H1 (cell line): ENCODE results near the gene CAMTA2. TPM values are rescaled to one million over a fixed set of nuclear protein-coding genes. Genes with fewer than 3 reads are reported as not detected.

ENCODE experiments used
- CTCF ChIA-PET: fragments of 300-600 bp; sonication (Branson Sonifier 250); formaldehyde crosslinking; loops from one replicate; lab custom pipeline; 2021; ENCODE audit not compliant: partially characterized antibody; lab: Charles Lee
- POLR2A ChIA-PET: fragments of 300-600 bp; sonication (Branson Sonifier 250); formaldehyde crosslinking; loops from one replicate; lab custom pipeline; 2021; ENCODE audit warnings: inconsistent platforms; ENCODE audit not compliant: partially characterized antibody; lab: Charles Lee
- DNase-seq, 2 experiments: peaks; one replicate each; pipeline versions ENCODE4 v3.0.0 to v3.0.0-alpha.2; 2010 to 2022; ENCODE audit warnings: low spot score in 2 of 2, low read depth in 1 of 2, mixed read lengths in 1 of 2
- FAIRE-seq: peaks from 2 replicates; lab custom pipeline; 2011; peaks lifted over from hg19 to GRCh38; lab: Jason Lieb, UNC
- H2AFZ ChIP-seq: 2 replicates; pipeline ENCODE4 v1.8.1; 2012; ENCODE audit warnings: low read length, inconsistent platforms
- H2AK5ac ChIP-seq: 2 replicates; pipeline ENCODE4 v1.6.1; 2013; ENCODE audit warnings: low read depth, low read length
- H2BK120ac ChIP-seq: replicated peaks from 2 replicates; pipeline ENCODE3; 2013; ENCODE audit warnings: low read depth, low read length, inconsistent platforms
- H2BK12ac ChIP-seq: 2 replicates; pipeline ENCODE4 v1.6.1; 2013; ENCODE audit warnings: low read depth, low read length
- H2BK15ac ChIP-seq: 2 replicates; pipeline ENCODE4 v1.6.1; 2013; ENCODE audit warnings: low read length
- H2BK20ac ChIP-seq: 2 replicates; pipeline ENCODE4 v1.6.1; 2013; ENCODE audit warnings: low read length
- H2BK5ac ChIP-seq: 2 replicates; pipeline ENCODE4 v1.6.1; 2013; ENCODE audit warnings: low read depth, low read length
- H3K14ac ChIP-seq: 2 replicates; pipeline ENCODE4 v1.6.1; 2013; ENCODE audit warnings: inconsistent platforms; ENCODE audit not compliant: insufficient read length
- H3K18ac ChIP-seq: 2 replicates; pipeline ENCODE4 v1.6.1; 2013; ENCODE audit warnings: low read length; ENCODE audit errors: extremely low read depth
- H3K23ac ChIP-seq: 2 replicates; pipeline ENCODE4 v1.6.1; 2013; ENCODE audit warnings: inconsistent platforms; ENCODE audit not compliant: insufficient read length
- H3K23me2 ChIP-seq: 2 replicates; pipeline ENCODE4 v1.6.1; 2013; ENCODE audit warnings: low read depth, low read length
- H3K27ac ChIP-seq: 2 replicates; pipeline ENCODE4 v1.6.1; 2011; ENCODE audit warnings: low read depth, low read length, inconsistent platforms
- H3K27me3 ChIP-seq, 4 experiments: replicated peaks in 1 of 4; 1 replicate in 1 of 4; 2 replicates in 3 of 4; pipeline versions ENCODE4 v1.6.1 to v1.8.1; 2011 to 2013; ENCODE audit warnings: low read length in 3 of 4, mild to moderate bottlenecking in 3 of 4, inconsistent platforms in 2 of 4, mixed read lengths in 2 of 4, moderate library complexity in 1 of 4; ENCODE audit not compliant: control insufficient read depth in 3 of 4, insufficient read depth in 3 of 4; ENCODE audit errors: extremely low read depth in 1 of 4
- H3K36me3 ChIP-seq, 4 experiments: 2 replicates each; pipeline versions ENCODE4 v1.6.1 to v1.8.1; 2011 to 2013; ENCODE audit warnings: mild to moderate bottlenecking in 4 of 4, low read length in 3 of 4, moderate library complexity in 2 of 4, control low read depth in 1 of 4, inconsistent platforms in 1 of 4; ENCODE audit not compliant: insufficient read depth in 4 of 4, control insufficient read depth in 2 of 4
- H3K4ac ChIP-seq: replicated peaks from 2 replicates; pipeline ENCODE3; 2013; ENCODE audit warnings: low read length, low read depth, mixed read lengths, inconsistent platforms; ENCODE audit not compliant: insufficient read length
- H3K4me1 ChIP-seq, 4 experiments: replicated peaks in 1 of 4; 1 replicate in 1 of 4; 2 replicates in 3 of 4; pipeline versions ENCODE4 v1.6.1 to v1.8.1; 2011 to 2013; ENCODE audit warnings: low read length in 3 of 4, inconsistent platforms in 2 of 4, mixed read lengths in 1 of 4; ENCODE audit not compliant: insufficient read depth in 4 of 4, control insufficient read depth in 3 of 4
- H3K4me2 ChIP-seq, 2 experiments: 2 replicates each; pipeline versions ENCODE4 v1.6.1 to v1.8.1; 2011 to 2013; ENCODE audit warnings: low read depth in 2 of 2, low read length in 2 of 2, control low read depth in 1 of 2, inconsistent platforms in 1 of 2, mild to moderate bottlenecking in 1 of 2; ENCODE audit not compliant: insufficient read depth in 1 of 2
- H3K4me3 ChIP-seq, 4 experiments: fragments of 200-600, 300-600 bp in 1 of 4; sonication (generic), shearing (Covaris generic), sonication (Bioruptor Twin) in 1 of 4; 2 replicates each; pipeline versions ENCODE4 v1.5.1 to v1.8.1; 2011 to 2016; ENCODE audit warnings: low read length in 4 of 4, low read depth in 3 of 4, control low read depth in 2 of 4, inconsistent platforms in 2 of 4, mild to moderate bottlenecking in 2 of 4, mixed read lengths in 1 of 4, moderate library complexity in 1 of 4; ENCODE audit not compliant: insufficient read depth in 2 of 4; ENCODE audit errors: extremely low read depth in 1 of 4
- H3K56ac ChIP-seq: replicated peaks from 2 replicates; pipeline ENCODE3; 2013; ENCODE audit warnings: low read depth, mild to moderate bottlenecking, mixed read lengths, low read length, inconsistent platforms; ENCODE audit not compliant: insufficient read length
- H3K79me1 ChIP-seq: 2 replicates; pipeline ENCODE4 v1.6.1; 2013; ENCODE audit warnings: low read depth, low read length, control low read depth
- H3K79me2 ChIP-seq, 2 experiments: 2 replicates each; pipeline versions ENCODE4 v1.6.1 to v1.8.1; 2012 to 2013; ENCODE audit warnings: low read length in 2 of 2, mild to moderate bottlenecking in 2 of 2, inconsistent platforms in 1 of 2; ENCODE audit not compliant: insufficient read depth in 2 of 2, control insufficient read depth in 1 of 2
- H3K9ac ChIP-seq, 4 experiments: replicated peaks in 1 of 4; 1 replicate in 1 of 4; 2 replicates in 3 of 4; pipeline versions ENCODE4 v1.6.1 to v1.8.1; 2011 to 2013; ENCODE audit warnings: low read depth in 3 of 4, low read length in 3 of 4, control low read depth in 2 of 4, mild to moderate bottlenecking in 2 of 4, moderate library complexity in 2 of 4, inconsistent platforms in 1 of 4; ENCODE audit errors: extremely low read depth in 1 of 4
- H3K9me3 ChIP-seq, 2 experiments: 2 replicates each; pipeline versions ENCODE4 v1.6.1 to v1.8.1; 2012 to 2013; ENCODE audit warnings: mild to moderate bottlenecking in 2 of 2, moderate library complexity in 2 of 2, control low read depth in 1 of 2, inconsistent platforms in 1 of 2, low read depth in 1 of 2, low read length in 1 of 2, mixed read lengths in 1 of 2; ENCODE audit not compliant: insufficient read depth in 2 of 2
- H4K20me1 ChIP-seq, 2 experiments: replicated peaks in 1 of 2; 2 replicates each; pipeline versions ENCODE3 to v1.8.1; 2011 to 2013; ENCODE audit warnings: inconsistent platforms in 2 of 2, low read length in 2 of 2, mild to moderate bottlenecking in 1 of 2; ENCODE audit not compliant: insufficient read depth in 2 of 2, control insufficient read depth in 1 of 2
- H4K5ac ChIP-seq: 2 replicates; pipeline ENCODE4 v1.6.1; 2013; ENCODE audit warnings: low read length, low read depth, mixed read lengths, inconsistent platforms; ENCODE audit not compliant: insufficient read length
- H4K8ac ChIP-seq: 2 replicates; pipeline ENCODE4 v1.8.0; 2013; ENCODE audit warnings: mild to moderate bottlenecking, moderate library complexity, low read length, inconsistent platforms; ENCODE audit not compliant: insufficient read depth; ENCODE audit errors: extremely low read depth
- H4K91ac ChIP-seq: replicated peaks from 2 replicates; pipeline ENCODE3; 2013; ENCODE audit warnings: low read length, mixed read lengths, inconsistent platforms; ENCODE audit not compliant: insufficient read length
- CEBPB ChIP-seq: IDR thresholded peaks from 2 replicates; pipeline ENCODE4 v1.6.1; 2012; ENCODE audit warnings: low read depth, low read length
- CREB1 ChIP-seq: IDR thresholded peaks from 2 replicates; pipeline ENCODE4 v1.6.1; 2012; ENCODE audit warnings: inconsistent platforms
- POU5F1 ChIP-seq: IDR thresholded peaks from 2 replicates; pipeline ENCODE4 v1.6.1; 2011; ENCODE audit warnings: low read depth, mild to moderate bottlenecking, low read length, moderate library complexity
- WGBS, 2 experiments: shearing (Covaris generic) in 1 of 2; methylation state at CpG; one replicate each; pipeline versions ENCODE4 v1.1.6 to v1.1.7; 2013 to 2015; ENCODE audit warnings: low lambda C conversion rate in 2 of 2, mixed read lengths in 2 of 2, inconsistent platforms in 1 of 2, low coverage in 1 of 2, missing lambda C conversion rate in 1 of 2; ENCODE audit not compliant: insufficient replicate concordance in 2 of 2, insufficient coverage in 1 of 2, insufficient read length in 1 of 2; ENCODE audit errors: extremely low coverage in 1 of 2, missing lambda C conversion rate in 1 of 2; 5-methylcytosine and 5-hydroxymethylcytosine counted together
- polyA plus RNA-seq, 7 experiments: library from polyadenylated mRNA; depleted of rRNA in 3 of 7; stranded (reverse) in 5 of 7; unstranded in 2 of 7; fragments of >200 nt in 5 of 7; fragments of 200-250 nt in 2 of 7; gene quantifications; 1 replicate in 5 of 7; 2 replicates in 1 of 7; 4 replicates in 1 of 7; pipeline versions ENCODE4 v1.2.1 to v1.2.3, GENCODE V29; 2011 to 2013; ENCODE audit warnings: missing spikeins in 2 of 7, mixed read lengths in 2 of 7
- total RNA-seq: library from RNA; stranded (reverse); fragmentation: NEBNext Ultra II Directional; extraction: Animal tissue kit (Norgen Biotek cat#: 25700); gene quantifications from 2 replicates; pipeline ENCODE4 v1.2.1, GENCODE V29; 2021

The CAMTA2 gene
- total and polyA plus RNA-seq, 2 of the 8 experiments (the other 6 are each of a cell fraction or from before 2014, with no cell fraction given): 5.5 to 12.0 TPM

GRCh38 chr17:4939546-4939795 is 48.0 kb downstream of the CAMTA2 start:
- peaks cover 0 to 34% of the 10 kb centered on the region in 2 experiments; a peak in 3 of 4 replicates for H3K79me2 ChIP-seq
- H3K9me3 ChIP-seq: no peaks in the 10 kb centered on the region
- H3K4me1 ChIP-seq: peaks cover 0 to 11% (median 6%) of the 10 kb centered on the region in 4 experiments; a peak in 5 of 7 replicates
- peak overlapping the region; percentile 50 for H3K56ac ChIP-seq
- H4K5ac ChIP-seq: peak overlapping the region; percentile 73
- H3K79me1 ChIP-seq: peaks cover 9% of the 10 kb centered on the region
- no peak overlapping the region for H2BK15ac ChIP-seq
- H3K36me3 ChIP-seq: peaks cover 15 to 30% (median 23%) of the 10 kb centered on the region in 4 experiments
- H3K4me3 ChIP-seq: peak overlapping the region; percentile 85 to 94 (median 90)
- 1% methylated on average over 16 of the region's 16 CpGs; no CpG with 5 or more reads in 1 of the 2 experiments for WGBS, 2 experiments
- H3K18ac ChIP-seq: peak overlapping the region; percentile 41
- H3K14ac ChIP-seq: no peak overlapping the region
- H3K4me2 ChIP-seq: peak overlapping the region; percentile 93 to 96
- no peak overlapping the region for H3K23ac ChIP-seq
- no peak overlapping the region for H4K91ac ChIP-seq
- peak overlapping the region; percentile 0 for H3K4ac ChIP-seq
- peaks cover 0 to 6% of the 10 kb centered on the region in 2 experiments for H4K20me1 ChIP-seq
- peaks cover 19% of the 10 kb centered on the region for H3K23me2 ChIP-seq
- peak overlapping the region; percentile 92 for H4K8ac ChIP-seq
- no peak overlapping the region; the same call in 1 of the 2 replicates for H2AK5ac ChIP-seq
- H2BK120ac ChIP-seq: no peak overlapping the region
- no peak overlapping the region for H2BK20ac ChIP-seq
- no peak overlapping the region for H2AFZ ChIP-seq
- peak overlapping the region; percentile 68 to 93 (median 86) for H3K9ac ChIP-seq
- DNase-seq (no peak), FAIRE-seq (no peak)
- CTCF ChIA-PET: interaction anchor here (0.9 to 5.9 kb wide), 13 partner anchors 10 to 60 kb away, joined by 3 to 26 read pairs (median 4); partner anchors contain the start of genes CHRNE, ENO3 and SPAG7
- H3K27ac ChIP-seq: peak overlapping the region; percentile 88
- H2BK5ac ChIP-seq: peak overlapping the region; percentile 97
- POLR2A ChIA-PET: interaction anchor here (0.9 to 27.4 kb wide), 19 partner anchors 11 to 215 kb away, joined by 3 to 987 read pairs (median 9); partner anchors contain the start of genes C17orf107, CAMTA2, CHRNE and ENO3
- H3K27me3 ChIP-seq: no peaks in the 10 kb centered on the region
- H2BK12ac ChIP-seq: no peak overlapping the region
- TF ChIP-seq POU5F1: no peak
- TF ChIP-seq CREB1: 0 out of 2 replicates have a peak, but pooled peaks have one; percentile 3
- TF ChIP-seq CEBPB: peak; percentile 48; the same call in 1 of the 2 replicates
